HL-60 (cell line): ENCODE data around the gene UBP1.
"Not testable (repeated sequence)": the region's sequence is repeated elsewhere in the genome, so short reads cannot be mapped to it uniquely, and the experiment has no call there.

Experiments
- DNase-seq, 2 experiments: peaks; one replicate each; pipeline ENCODE4 v3.0.0-alpha.2; 2010 to 2020; ENCODE audit warnings: low read depth in 1 of 2, low spot score in 1 of 2
- H3K27ac ChIP-seq: fragments of 250-450 bp; sonication (Bioruptor Pico); replicated peaks from 2 replicates; pipeline ENCODE4 v1.5.1; 2020; ENCODE audit warnings: mild to moderate bottlenecking, moderate library complexity
- H3K27me3 ChIP-seq: fragments of 250-450 bp; sonication (Bioruptor Pico); 2 replicates; pipeline ENCODE4 v1.5.1; 2021; ENCODE audit warnings: mild to moderate bottlenecking, moderate library complexity; ENCODE audit not compliant: insufficient read depth, poor library complexity, severe bottlenecking
- H3K4me3 ChIP-seq: replicated peaks from 2 replicates; pipeline ENCODE4 v1.5.1; 2011; ENCODE audit warnings: mild to moderate bottlenecking, control low read depth, low read length; ENCODE audit not compliant: insufficient read depth
- CTCF ChIP-seq: IDR thresholded peaks from one replicate; pipeline ENCODE4 v1.5.1; 2011; ENCODE audit warnings: low read length, control low read depth, inconsistent platforms; ENCODE audit not compliant: insufficient read depth
- GABPA ChIP-seq: IDR thresholded peaks from 2 replicates; pipeline ENCODE4 v1.6.1; 2012; ENCODE audit warnings: low read depth
- POLR2AphosphoS5 ChIP-seq: IDR thresholded peaks from 2 replicates; pipeline ENCODE4 v1.6.1; 2012; ENCODE audit warnings: low read depth
- REST ChIP-seq: IDR thresholded peaks from 2 replicates; pipeline ENCODE4 v1.6.1; 2012; ENCODE audit warnings: low read depth; ENCODE audit not compliant: insufficient replicate concordance
- SPI1 ChIP-seq: IDR thresholded peaks from 2 replicates; pipeline ENCODE4 v1.6.1; 2012; ENCODE audit warnings: low read depth, mild to moderate bottlenecking, borderline replicate concordance

UBP1 gene

GRCh38 chr3:33467786-33468185 lies 27.6 kb upstream of the UBP1 start:
- DNase-seq: no peak
- Histone ChIP-seq H3K27ac (no peak overlapping the region), H3K27me3 (no peaks in the 10 kb centered on the region), H3K4me3 (no peak overlapping the region)
- TF ChIP-seq SPI1 (no peak), GABPA (no peak), POLR2AphosphoS5 (no peak), CTCF (no peak), REST (no peak)

- Histone ChIP-seq H3K4me3 (no peak overlapping the region), H3K27me3 (no peaks in the 10 kb centered on the region), H3K27ac (no peak overlapping the region)
- TF ChIP-seq GABPA (no peak), REST (no peak), CTCF (no peak), POLR2AphosphoS5 (no peak)
- no peak for DNase-seq
Measured at GRCh38 chr3:33461097-33461496, 20.9 kb upstream of the UBP1 start.

GRCh38 chr3:33459577-33459976 lies 19.4 kb upstream of the UBP1 start:
- H3K27me3 ChIP-seq, DNase-seq, H3K27ac ChIP-seq, H3K4me3 ChIP-seq: not testable (repeated sequence)

- DNase-seq: no peak
- no peaks in the 10 kb centered on the region for H3K27me3 ChIP-seq
- TF ChIP-seq SPI1 (no peak), CTCF (no peak), POLR2AphosphoS5 (no peak), REST (no peak), GABPA (no peak)
- no peak overlapping the region for H3K27ac ChIP-seq
- H3K4me3 ChIP-seq: no peak overlapping the region
Measured at GRCh38 chr3:33458446-33458845, 18.2 kb upstream of the UBP1 start.
